ENCODE measurements around the gene ZNF20.
A peak's percentile ranks its signal among the peaks of the same experiment; 100 is the strongest.

- TF ChIP-seq CTCF (conservative IDR thresholded peaks at IDR 0.05; ENCODE audit: low read length) (peak; percentile 94), EZH2phosphoT487 (IDR thresholded peaks at IDR 0.05; ENCODE audit: borderline replicate concordance) (no peak)
These were observed 625 bp upstream of the ZNF20 start for GRCh38 chr19:12140545-12141404.
